DMS114 treated with DMSO at 0.1 percent for 48 hours (cell line): ENCODE results near the gene MMP23B.
"Not testable (repeated sequence)": the region's sequence is repeated elsewhere in the genome, so short reads cannot be mapped to it uniquely, and the experiment has no call there.

ENCODE experiments used
- DNase-seq: peaks from one replicate; lab custom pipeline; 2025; ENCODE audit not compliant: unreplicated experiment; lab: John Stamatoyannopoulos, UW

MMP23B gene

DNA sequence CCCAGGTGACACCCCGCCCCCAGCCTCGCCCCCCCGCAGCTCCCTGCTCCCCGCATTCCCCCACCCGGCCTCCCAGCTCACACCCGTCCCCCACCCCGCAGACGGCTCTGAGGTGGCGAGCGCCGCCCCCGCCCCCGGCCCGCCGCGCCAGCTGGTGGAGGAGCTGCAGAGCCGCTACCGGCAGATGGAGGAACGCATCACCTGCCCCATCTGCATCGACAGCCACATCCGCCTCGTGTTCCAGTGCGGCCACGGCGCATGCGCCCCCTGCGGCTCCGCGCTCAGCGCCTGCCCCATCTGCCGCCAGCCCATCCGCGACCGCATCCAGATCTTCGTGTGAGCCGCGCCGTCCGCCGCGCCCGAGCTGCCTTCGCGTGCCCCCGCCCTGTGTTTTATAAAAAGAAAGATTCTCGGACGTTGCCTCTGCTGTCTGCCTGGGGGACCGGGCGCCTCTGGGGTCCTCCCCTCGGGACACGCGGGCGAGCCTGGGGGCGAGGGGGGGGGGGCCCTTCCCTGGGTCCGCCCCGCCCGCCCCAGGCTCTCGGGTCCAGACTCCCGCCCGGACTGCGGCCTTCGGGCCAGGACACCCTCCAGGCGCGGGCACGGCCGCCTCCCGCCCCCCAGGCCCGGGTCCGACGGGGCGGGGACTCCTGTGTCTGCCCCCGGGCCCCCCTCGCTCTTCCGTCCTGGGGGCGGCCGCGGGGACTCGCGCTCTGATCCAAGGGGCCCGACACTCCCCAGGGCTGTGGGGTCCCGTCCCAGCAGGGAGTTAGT is 1.6 kb upstream of the MMP23B start:
- no peak for DNase-seq

DNA sequence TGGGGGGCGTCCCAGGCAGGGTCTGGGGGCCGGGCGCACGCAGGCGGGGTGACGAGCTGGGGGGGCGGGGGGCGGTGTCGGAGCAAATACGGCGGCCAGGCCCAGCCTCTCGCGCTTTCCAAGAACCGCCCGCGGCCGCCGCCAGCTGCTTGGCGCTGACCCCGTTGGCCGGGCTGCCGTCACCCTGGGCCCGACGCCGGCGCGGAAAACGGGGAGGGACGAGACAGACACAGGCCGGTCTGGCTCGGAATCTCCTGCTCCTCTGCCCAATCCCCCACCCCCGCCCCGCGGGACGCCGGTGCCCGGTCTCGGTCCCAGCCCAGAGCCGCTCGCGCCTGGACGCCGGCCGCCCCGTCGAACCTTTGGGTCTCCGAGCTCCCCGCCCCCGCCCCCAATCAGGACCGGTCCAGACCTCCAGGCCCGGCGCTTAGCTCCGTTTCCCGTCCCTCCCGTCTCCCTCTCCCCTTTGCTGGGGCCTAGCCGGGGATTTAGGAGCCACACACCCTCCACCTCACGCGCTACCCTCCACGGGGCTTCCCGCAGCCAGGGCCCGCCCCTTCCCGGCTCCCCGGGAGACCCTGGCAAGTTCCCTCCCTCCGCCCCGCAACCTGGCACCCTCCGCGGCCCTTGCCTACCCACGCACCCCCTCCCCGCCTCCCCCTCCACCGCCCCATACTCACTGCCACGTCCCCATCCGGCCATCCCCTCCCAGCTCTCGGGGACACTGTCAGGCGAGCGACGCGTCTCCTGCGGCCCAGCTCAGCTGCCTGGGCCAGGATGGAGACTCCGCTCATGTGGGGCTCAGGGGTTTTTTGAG is 800 bp upstream of the MMP23B start:
- no peak for DNase-seq

DNA sequence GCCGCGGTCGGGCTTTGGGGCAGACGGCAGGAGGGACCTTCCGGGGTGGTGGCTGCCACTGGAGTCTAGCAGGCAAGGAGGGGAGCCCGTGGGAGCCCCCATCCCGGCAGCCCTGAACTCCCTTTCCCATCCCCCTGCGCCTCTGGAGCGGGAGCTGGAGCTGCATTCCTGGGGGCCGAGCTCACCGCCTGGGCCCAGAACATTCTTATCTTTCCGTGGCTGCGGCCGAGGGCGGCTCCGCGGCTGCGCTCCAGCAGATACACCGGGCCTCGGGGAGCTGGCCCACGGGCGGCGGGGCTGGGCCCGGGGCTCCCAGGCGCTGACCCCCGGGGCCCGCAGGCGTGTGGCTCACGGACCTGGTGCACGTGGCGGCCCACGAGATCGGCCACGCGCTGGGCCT is 1.4 kb downstream of the MMP23B start:
- not testable (repeated sequence) for DNase-seq

DNA sequence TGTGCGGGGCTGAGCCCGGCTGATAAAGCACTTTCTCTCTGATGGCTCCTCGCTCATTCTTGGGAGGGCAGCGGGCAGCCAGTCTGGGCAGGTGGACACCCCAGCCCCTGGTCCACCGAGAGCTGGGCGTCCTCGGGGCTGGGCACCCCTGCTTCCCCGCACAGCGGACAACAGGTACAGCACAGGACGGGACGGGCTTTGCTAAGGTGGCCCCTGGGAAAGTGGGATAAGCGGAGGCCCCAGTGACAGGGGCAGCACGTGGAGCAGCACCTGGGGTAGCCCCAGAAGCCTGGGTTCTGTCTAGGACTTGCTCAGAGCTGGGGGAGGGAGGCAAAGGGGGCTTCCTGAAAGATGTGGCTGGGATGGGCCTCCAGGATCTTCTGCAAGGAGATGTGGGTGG is 2.6 kb downstream of the MMP23B start:
- not testable (repeated sequence) for DNase-seq

DNA sequence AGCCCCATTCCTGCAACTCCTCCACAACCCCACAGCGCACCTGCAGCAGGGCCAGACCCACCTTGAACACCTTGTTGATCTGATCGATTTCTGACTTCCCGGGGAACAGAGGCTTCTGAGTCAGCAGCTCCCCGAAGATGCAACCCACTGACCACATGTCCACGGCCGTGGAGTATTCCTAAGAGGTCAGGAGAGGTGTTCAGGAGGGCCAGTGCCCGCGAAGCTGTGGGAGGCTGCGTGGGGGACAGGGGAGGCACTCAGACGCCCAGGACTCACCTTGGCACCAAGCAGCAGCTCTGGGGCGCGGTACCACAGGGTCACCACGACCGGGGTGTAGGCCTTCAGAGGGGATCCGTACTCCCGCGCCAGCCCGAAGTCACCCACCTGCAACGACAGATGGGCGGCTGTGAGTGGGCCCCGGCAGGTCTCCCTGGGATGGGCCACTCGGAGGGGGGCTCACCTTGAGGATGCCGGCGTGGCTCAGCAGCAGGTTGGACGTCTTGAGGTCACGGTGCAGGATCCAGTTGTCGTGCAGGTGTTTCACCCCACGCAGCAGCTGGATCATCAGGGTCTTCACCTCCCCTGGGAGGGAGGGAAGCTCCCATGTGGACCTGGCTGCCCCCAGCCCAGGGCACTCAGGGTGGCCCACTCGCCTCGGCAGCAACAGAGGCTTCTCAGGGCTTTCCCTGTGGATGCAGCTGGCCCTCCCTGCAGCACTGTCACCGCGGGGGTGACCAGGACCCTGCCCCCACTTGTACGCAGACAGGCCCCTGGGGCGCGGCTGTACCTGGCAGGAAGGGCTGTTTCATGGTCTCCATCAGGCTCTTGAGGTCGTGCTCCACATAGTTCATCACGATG is 4.9 kb downstream of the MMP23B start:
- DNase-seq: not testable (repeated sequence)

DNA sequence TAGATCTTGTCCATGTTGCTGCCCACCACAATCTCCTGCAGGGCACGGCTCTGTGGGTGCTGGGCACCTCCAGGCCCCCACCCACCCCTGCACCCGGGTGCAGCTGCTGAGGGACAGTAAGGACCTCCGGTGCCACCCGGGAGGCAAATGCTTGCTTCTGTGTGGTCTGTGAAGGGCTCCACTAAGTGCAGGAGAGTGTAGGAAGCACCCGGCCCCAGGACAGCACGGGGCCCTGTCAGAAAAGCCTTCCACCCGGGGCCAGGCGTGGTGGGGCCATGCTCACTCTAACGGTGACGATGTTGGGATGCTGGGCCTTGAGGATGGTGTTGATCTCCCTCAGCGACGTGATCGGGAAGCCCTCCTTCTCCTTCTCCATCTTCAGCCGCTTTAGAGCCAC is 5.5 kb downstream of the MMP23B start:
- not testable (repeated sequence) for DNase-seq

DNA sequence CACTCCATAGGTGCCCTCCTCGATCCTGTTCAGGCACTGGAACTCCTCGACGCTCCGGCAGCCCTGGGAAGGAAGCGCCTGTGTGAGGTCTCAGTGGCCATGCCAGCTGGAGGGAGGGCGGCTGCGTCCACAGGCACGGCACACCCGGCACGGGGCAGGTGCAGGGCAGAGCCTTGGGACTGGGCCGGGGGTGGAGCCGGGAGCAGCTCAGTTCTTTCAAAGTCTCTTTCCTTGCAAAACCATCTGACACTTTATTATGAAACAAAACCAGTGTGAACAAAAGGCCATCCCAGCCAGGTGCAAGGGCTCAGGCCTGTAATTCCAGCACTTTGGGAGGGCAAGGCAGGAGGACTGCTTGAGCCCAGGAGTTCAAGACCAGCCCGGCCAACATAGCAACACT is 6.6 kb downstream of the MMP23B start:
- DNase-seq: not testable (repeated sequence)

DNA sequence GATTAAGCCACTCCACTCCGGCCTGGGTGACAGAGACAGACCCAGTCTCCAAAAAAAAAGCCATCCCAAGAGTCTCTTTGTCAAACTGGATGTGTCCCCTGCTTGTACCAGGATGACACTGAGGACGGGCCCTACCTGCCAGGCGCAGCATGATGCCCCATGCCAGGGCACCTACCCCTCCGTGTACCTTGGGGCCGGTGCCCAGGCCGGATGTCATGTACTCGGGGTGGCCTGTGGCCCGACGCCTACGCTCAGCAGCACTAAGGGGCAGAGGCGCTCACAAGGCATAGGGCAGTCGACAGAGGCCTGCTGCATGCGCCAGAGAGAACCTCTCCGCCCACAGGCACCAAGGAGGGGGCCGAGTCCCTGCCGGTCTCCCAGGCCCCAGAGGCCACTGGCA is 7.4 kb downstream of the MMP23B start:
- not testable (repeated sequence) for DNase-seq

DNA sequence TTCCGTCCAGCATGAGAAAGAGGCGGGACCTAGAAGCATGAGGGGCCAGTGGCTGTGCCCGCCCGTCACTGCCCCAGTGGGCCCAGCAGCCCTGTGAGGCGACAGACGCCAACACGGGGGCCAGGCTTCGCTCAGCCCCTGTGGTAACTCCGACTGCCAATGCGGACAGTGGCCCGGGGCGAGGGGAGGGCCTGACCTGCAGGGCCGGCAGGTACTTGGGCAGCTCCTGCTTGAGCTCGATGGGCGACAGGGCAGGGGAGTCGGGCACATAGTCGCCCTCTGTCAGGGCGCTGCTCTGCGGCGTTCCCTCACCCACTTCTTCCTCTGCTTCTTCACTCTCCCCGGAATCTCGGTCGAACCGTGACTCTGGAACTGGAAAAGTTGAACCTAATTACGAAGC is 8.1 kb downstream of the MMP23B start:
- DNase-seq: not testable (repeated sequence)

DNA sequence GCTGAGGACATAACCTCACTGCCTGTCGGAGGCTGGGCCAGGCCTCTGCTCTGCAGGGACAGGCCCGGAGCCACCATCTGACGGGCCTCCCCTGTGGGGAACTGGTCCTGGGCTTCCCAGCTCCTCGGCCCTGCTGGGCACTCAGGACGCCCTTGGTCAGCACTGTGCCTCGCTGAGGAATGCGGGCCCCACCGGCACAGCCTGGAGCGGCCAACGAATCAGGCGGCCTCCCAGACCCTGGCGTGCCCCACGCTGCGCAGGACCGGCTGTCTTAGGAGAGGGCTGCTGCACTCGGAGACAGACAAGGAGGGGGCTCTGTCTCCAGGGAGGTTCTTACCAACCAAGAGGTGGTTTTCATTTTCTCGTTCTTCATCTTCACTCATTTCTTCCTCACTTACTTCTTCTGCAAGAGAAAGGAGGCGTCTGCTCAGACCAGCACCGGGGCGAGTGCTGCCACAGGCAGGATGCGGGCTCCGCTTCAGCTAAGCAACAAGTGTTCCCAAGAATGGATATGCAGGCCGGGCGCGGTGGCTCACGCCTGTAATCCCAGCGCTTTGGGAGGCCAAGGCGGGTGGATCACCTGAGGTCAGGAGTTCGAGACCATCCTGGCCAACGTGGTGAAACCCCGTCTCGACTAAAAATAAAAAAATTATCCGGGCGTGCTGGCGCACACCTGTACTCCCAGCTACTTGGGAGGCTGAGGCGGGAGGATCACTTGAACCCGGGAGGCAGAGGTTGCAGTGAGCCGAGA is 8.9 kb downstream of the MMP23B start:
- not testable (repeated sequence) for DNase-seq

DNA sequence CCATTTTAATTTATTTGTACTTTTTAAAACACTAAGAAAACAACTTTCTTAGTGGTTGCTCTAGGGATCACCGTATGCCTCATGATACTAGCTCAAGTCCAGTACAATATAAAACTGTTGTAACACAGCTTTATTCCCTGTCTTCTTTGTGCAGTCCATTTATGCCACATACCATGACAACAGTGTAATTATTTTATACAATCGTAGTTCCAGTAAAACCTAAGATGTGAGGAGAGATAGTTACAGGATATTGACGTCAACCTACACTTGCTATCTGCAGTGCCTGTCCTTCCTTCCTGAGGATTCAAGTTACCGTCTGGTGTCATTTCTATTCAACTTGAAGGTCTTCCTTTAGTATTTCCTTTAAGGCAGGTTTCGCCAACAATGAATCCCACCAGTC is 14.4 kb downstream of the MMP23B start:
- not testable (repeated sequence) for DNase-seq

DNA sequence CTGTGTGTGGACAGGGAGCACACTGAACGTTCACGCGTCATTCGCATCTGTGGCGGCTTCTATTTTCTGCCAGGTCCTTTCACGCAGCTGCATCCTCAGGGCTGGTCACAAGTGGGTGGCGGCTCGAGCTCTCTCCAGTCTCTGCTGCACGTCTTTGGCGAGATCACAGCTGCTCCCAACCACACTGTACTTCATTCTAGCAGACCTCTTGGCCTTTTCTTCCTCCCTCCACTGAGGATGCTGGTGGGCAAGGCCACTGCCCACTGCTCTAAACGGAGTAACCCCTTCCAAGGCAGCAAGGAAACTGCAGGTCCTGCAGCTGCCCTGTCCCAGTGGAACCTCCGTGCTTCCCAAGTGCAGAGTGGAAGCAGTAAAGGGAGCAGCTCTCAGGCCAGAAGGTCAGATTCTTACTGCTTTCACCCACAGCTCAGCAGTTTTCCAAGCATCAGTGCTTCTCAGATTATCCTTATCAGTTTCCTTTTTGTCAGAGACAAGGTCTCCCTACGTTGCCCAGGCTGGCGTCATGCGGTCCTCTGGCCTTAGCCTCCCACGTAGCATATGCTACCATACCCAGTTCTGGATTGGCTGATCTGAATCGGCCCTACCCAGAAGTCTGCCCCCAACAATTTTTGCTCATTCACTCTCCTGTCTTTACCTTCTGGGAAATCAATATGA is 15.7 kb downstream of the MMP23B start:
- DNase-seq: not testable (repeated sequence)

DNA sequence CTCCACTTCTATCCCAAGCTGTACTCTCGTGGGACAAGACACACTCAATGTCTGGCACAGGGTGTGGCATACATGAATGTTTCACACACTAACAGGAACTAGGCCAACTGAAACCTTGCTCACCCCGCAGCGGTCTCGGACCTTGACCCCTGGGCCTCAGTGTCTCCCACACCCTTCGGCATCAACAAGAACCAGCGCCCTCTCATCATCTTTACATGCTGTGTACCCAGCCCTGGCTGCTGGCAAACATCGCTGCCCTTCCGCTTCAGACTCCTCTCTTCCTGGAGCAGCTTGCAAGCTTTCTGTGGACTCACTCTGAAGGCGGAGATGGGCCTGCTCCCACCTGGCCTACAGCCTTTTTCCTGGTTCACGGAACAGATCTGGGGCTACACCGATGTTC is 16.3 kb downstream of the MMP23B start:
- DNase-seq: not testable (repeated sequence)

DNA sequence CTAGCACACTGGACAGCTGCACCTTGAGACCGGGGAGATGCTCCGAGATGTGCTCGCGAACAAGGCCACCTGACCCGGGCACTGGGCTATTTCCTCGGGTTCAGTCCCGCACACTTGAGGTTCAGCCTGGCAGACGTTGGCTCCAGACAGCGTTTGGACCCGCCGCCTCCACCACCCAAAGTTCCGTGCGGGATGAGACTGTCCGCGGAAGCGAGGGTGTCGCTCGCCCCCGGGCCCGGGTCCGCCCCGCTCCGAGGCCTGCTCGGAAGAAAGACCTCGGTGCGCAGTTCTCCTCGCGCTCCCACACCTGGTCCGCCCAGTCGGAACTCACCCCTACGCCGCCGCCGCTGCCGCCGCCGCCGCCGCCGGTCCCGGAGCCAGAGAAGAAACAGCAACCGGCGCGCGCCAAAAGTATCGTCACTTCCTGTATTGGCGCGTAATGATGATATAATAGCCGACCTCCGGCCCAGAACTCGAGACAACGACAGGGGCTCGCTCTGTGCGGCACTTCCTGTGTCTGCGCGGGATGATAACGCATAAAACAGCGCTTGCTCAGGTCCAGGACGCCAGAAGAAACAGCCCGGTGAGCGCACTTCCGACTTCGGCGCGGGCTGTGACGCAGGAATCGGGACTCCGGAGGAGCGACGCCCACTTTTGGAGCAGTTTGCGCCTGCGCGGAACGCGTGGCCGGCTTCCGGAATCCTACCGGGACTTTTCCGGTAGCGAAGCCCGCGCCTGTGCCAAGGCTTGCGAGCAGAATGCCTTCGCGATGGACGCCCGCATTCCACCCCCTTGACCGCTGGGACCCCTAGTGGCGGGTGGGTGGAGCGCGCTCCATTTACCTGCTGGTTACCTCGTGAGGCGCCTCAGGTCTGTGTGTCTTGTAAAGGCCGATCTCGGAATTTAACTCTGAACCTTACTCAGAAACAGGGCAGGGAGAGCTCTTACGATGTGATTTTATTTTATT is 26.9 kb downstream of the MMP23B start, which contains the start of gene CDK11B:
TSS of gene CDK11B (minus strand) at position 422 of the 967 bp plus-strand sequence. CDS start 1,519 bp downstream, outside the sequence.
- peak; percentile 96 for DNase-seq

DNA sequence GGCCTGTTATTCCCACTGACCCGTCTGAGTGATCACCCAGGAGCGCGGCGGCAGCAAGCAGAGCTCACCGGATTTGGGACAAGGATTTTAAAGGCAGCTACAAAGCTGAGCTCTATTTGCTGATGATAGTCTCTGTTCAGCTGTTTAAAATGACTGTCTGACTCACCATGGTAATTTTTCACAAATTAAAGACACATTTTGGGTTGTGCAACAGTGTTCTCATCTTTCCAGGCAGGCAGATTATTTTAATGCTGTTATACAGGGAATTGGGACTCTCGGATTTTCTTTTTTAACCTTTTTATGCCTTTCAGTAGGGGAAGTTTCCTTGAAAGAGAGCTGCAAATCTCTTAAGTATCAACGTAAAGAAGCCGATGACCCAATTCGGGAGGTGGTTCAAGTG is 30.4 kb downstream of the MMP23B start:
- not testable (repeated sequence) for DNase-seq

DNA sequence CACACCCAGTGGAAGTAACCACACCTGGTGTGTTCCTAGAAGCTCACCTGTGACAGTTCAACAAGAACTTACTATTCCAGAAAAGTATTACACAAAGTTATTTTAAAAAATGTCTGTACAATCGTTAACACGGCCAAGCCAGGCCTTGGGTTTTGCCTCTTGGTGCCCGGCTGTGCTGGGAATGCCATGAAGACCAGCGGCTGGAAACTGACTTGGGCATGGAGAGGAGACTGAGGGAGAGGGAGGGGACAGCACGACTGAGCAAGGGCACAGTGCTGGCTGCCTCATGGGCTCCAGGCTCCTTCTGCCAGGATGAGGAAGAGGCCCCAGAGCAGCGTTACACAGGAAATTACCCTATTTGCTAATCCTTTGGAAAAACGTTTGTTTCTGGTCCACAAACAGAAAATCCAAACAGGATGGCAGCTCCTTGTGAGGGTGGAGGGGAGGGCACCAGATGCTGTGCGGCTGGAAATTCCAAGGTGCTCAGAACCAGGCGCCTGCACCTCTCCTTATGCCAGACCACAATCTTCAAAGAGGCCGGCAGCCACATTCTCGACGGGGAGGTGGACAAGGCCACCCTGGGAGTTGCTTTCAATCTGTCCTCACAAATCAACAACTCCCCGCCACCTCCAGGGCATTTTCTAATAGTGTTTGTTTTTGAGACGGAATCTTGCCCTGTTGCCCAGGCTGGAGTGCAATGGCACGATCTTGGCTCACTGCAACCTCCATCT is 31.0 kb downstream of the MMP23B start:
- not testable (repeated sequence) for DNase-seq

DNA sequence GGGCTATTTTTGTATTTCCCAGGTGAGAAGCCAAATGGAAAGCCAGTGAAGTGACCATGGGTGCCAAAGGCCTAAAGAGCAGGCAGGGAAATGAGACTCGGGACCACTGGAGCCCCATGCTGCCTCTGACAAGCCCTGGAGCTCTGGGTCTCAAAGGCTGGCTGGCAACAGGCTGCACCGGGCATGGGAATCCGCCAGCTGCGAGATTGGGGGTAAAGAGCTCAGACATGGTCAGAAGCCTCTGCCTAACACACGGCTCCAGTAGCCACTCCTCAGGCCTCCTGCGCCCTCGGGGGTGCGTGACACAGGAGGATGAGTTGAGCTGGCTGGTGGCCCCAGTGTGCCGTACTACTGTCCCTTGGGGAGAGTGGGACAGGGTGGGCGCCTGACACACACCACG is 32.3 kb downstream of the MMP23B start:
- not testable (repeated sequence) for DNase-seq
